B cell (primary cell): Measurements from ENCODE around the gene MT1B. TPM values are rescaled to one million over a fixed set of nuclear protein-coding genes. Genes with fewer than 3 reads are reported as not detected.

Experiments used
- ATAC-seq: fragments of 200-7000 bp; cut with Tn5 transposase; one replicate; pipeline ENCODE4 v1.10.0; 2021; ENCODE audit warnings: low read depth, mild to moderate bottlenecking, moderate number of reproducible peaks, moderate library complexity
- CTCF ChIA-PET: fragments of 350-600 bp; sonication (Branson Sonifier 250); formaldehyde crosslinking; loops from one replicate; lab custom pipeline; 2021; ENCODE audit warnings: antibody characterized with exemption, inconsistent platforms; lab: Charles Lee
- POLR2A ChIA-PET: fragments of 350-600 bp; sonication (Branson Sonifier 250); formaldehyde crosslinking; loops from one replicate; lab custom pipeline; 2021; ENCODE audit warnings: antibody characterized with exemption; lab: Charles Lee
- DNase-seq: peaks from one replicate; pipeline ENCODE4 v3.0.0; 2013
- H2AFZ ChIP-seq: 2 replicates; pipeline ENCODE4 v1.6.1; 2012; ENCODE audit warnings: mild to moderate bottlenecking, low read depth, low read length; ENCODE audit not compliant: insufficient read depth, poor library complexity, severe bottlenecking
- H3K27ac ChIP-seq, 2 donors: 1 replicate in 1 of 2; 2 replicates in 1 of 2; pipeline ENCODE4 v1.5.1; 2012 to 2013; ENCODE audit warnings: low read length in 2 of 2, mild to moderate bottlenecking in 2 of 2, moderate library complexity in 1 of 2
- H3K27me3 ChIP-seq, 4 experiments: fragments of 200-600 bp in 1 of 4; sonication (generic) in 1 of 4; replicated peaks in 1 of 4; 1 replicate in 2 of 4; 2 replicates in 2 of 4; pipeline versions ENCODE4 v1.6.1 to v1.7.0; 2013 to 2016; ENCODE audit warnings: low read length in 3 of 4, mild to moderate bottlenecking in 2 of 4, mixed read lengths in 1 of 4, moderate library complexity in 1 of 4; ENCODE audit not compliant: insufficient read depth in 4 of 4, control insufficient read depth in 3 of 4; ENCODE audit errors: control extremely low read depth in 1 of 4
- H3K36me3 ChIP-seq, 2 experiments: replicated peaks in 1 of 2; 1 replicate in 1 of 2; 2 replicates in 1 of 2; pipeline versions ENCODE4 v1.6.1 to v1.7.1; 2013; ENCODE audit warnings: low read length in 1 of 2; ENCODE audit not compliant: insufficient read depth in 2 of 2, control insufficient read depth in 1 of 2; ENCODE audit errors: control extremely low read depth in 1 of 2, extremely low read depth in 1 of 2
- H3K4me1 ChIP-seq, 2 donors: fragments of 200-600 bp in 1 of 2; sonication (generic) in 1 of 2; 1 replicate in 1 of 2; 2 replicates in 1 of 2; pipeline versions ENCODE4 v1.5.1 to v1.6.1; 2013 to 2017; ENCODE audit warnings: low read length in 2 of 2; ENCODE audit not compliant: control insufficient read depth in 2 of 2, insufficient read depth in 2 of 2
- H3K4me2 ChIP-seq: replicated peaks from 2 replicates; pipeline ENCODE3; 2012; ENCODE audit warnings: mild to moderate bottlenecking, low read depth, low read length; ENCODE audit not compliant: poor library complexity, severe bottlenecking
- H3K4me3 ChIP-seq, 5 experiments: fragments of 200-600 bp in 1 of 5; sonication (generic) in 1 of 5; 1 replicate in 3 of 5; 2 replicates in 2 of 5; pipeline versions ENCODE4 v1.5.1 to v1.7.0; 2011 to 2016; ENCODE audit warnings: low read length in 4 of 5, mild to moderate bottlenecking in 4 of 5, low read depth in 2 of 5, control low read depth in 1 of 5, moderate library complexity in 1 of 5; ENCODE audit not compliant: insufficient read depth in 1 of 5; ENCODE audit errors: control extremely low read depth in 1 of 5, extremely low read depth in 1 of 5
- H3K79me2 ChIP-seq: fragments of 200-600 bp; sonication (generic); one replicate; pipeline ENCODE4 v1.6.0; 2016; ENCODE audit warnings: low read length; ENCODE audit not compliant: control insufficient read depth, insufficient read depth
- H3K9ac ChIP-seq: fragments of 200-600 bp; sonication (generic); 2 replicates; pipeline ENCODE4 v1.6.1; 2017; ENCODE audit warnings: mild to moderate bottlenecking, low read length, moderate library complexity
- H3K9me3 ChIP-seq, 3 donors: one replicate each; pipeline versions ENCODE4 v1.6.1 to v1.7.1; 2013; ENCODE audit warnings: low read length in 2 of 3; ENCODE audit not compliant: control insufficient read depth in 2 of 3, insufficient read depth in 1 of 3; ENCODE audit errors: control extremely low read depth in 1 of 3
- H4K20me1 ChIP-seq: 2 replicates; pipeline ENCODE4 v1.6.0; 2012; ENCODE audit warnings: mild to moderate bottlenecking, low read length; ENCODE audit not compliant: insufficient read depth, control insufficient read depth, poor library complexity, severe bottlenecking
- H3K27ac Mint-ChIP-seq: one replicate; pipeline ENCODE4 v1.8.0; 2021; ENCODE audit warnings: mixed read lengths
- H3K27me3 Mint-ChIP-seq: one replicate; pipeline ENCODE4 v1.8.0; 2021; ENCODE audit warnings: mixed read lengths
- H3K4me1 Mint-ChIP-seq: one replicate; pipeline ENCODE4 v1.8.0; 2021; ENCODE audit warnings: mixed read lengths
- H3K4me3 Mint-ChIP-seq: one replicate; pipeline ENCODE4 v1.8.0; 2021; ENCODE audit warnings: mixed read lengths
- H3K9me3 Mint-ChIP-seq: one replicate; pipeline ENCODE4 v1.8.0; 2022; ENCODE audit warnings: mixed read lengths; ENCODE audit not compliant: insufficient read depth
- EZH2 ChIP-seq: IDR thresholded peaks from 2 replicates; pipeline ENCODE4 v1.6.1; 2012; ENCODE audit warnings: borderline replicate concordance, low read depth, mild to moderate bottlenecking, moderate library complexity, low read length; ENCODE audit not compliant: insufficient read depth, poor library complexity, severe bottlenecking
- WGBS: methylation state at CpG from one replicate; pipeline ENCODE4 v1.1.5; 2013; ENCODE audit warnings: missing lambda C conversion rate; ENCODE audit not compliant: insufficient coverage; 5-methylcytosine and 5-hydroxymethylcytosine counted together
- intact Hi-C: fragments of 100-400 bp; cut with micrococcal nuclease; formaldehyde crosslinking; loops from one replicate; pipeline ENCODE4 v1.10.0; 2022
- polyA plus RNA-seq: library from polyadenylated mRNA; depleted of rRNA; stranded (reverse); fragments of >200 nt; gene quantifications from 2 replicates; pipeline ENCODE4 v1.2.3, GENCODE V29; 2012
- total RNA-seq, 2 donors: library from RNA; stranded (reverse); fragments of 120-200 nt in 1 of 2; gene quantifications; 1 replicate in 1 of 2; 2 replicates in 1 of 2; pipeline versions ENCODE4 v1.2.3 to v1.2.4, GENCODE V29; 2013 to 2022
- TF ChIP-seq, protein P1 (sequence below): fragments of 200-600 bp; IDR thresholded peaks from one replicate; pipeline ENCODE4 v1.8.0; 2022; ENCODE audit warnings: antibody characterized with exemption, mild to moderate bottlenecking

MT1B gene
- total and polyA plus RNA-seq, 2 donors (not counting 1 experiment from before 2014, with no cell fraction given) = not detected

DNA sequence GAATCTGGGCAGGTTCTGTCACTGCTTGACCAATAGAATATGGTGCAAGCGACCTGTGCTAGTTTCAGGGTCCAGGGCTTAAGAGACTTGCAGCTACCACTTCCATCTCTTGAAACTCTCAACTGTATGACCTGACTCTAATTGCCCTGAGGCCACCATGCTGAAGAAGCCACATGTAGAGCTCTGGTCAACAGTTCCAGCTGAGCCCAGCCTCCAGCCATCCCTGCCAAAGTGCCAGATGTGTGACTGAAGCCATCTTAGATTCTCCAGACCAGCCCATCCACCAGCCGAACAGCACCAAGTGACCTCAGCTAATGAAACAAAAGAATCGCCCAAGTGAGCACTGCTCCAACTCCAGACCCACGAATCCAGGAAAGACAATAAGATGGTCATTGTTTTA, 46.7 kb upstream of the MT1B start:
- no peak overlapping the region for H3K4me3 Mint-ChIP-seq
- H3K27me3 ChIP-seq = peaks cover 0 to 11% (median 3%) of the 10 kb centered on the region in 4 experiments
- no peaks in the 10 kb centered on the region for H3K9me3 ChIP-seq
- ChIA-PET CTCF (interaction anchor here (0.6 to 2.0 kb wide), 5 partner anchors 26 to 1493 kb away, joined by 3 to 17 read pairs (median 4); no protein-coding TSS in a partner anchor), POLR2A (no interaction called here)
- H3K4me1 ChIP-seq = peaks cover 12 to 28% of the 10 kb centered on the region in 2 donors
- no peaks in the 10 kb centered on the region for H3K36me3 ChIP-seq
- no peak overlapping the region for H2AFZ ChIP-seq
- no peak for TF ChIP-seq EZH2
- TF ChIP-seq, protein P1, sequence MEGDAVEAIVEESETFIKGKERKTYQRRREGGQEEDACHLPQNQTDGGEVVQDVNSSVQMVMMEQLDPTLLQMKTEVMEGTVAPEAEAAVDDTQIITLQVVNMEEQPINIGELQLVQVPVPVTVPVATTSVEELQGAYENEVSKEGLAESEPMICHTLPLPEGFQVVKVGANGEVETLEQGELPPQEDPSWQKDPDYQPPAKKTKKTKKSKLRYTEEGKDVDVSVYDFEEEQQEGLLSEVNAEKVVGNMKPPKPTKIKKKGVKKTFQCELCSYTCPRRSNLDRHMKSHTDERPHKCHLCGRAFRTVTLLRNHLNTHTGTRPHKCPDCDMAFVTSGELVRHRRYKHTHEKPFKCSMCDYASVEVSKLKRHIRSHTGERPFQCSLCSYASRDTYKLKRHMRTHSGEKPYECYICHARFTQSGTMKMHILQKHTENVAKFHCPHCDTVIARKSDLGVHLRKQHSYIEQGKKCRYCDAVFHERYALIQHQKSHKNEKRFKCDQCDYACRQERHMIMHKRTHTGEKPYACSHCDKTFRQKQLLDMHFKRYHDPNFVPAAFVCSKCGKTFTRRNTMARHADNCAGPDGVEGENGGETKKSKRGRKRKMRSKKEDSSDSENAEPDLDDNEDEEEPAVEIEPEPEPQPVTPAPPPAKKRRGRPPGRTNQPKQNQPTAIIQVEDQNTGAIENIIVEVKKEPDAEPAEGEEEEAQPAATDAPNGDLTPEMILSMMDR = no peak
- no peak overlapping the region for H3K4me3 ChIP-seq
- ATAC-seq = no peak
- no peak overlapping the region for H3K9ac ChIP-seq
- H3K4me2 ChIP-seq = no peak overlapping the region
- DNase-seq = no peak
- no peak overlapping the region for H3K27ac Mint-ChIP-seq
- H3K27me3 Mint-ChIP-seq = peaks cover 19% of the 10 kb centered on the region
- no peak overlapping the region for H3K27ac ChIP-seq
- H3K4me1 Mint-ChIP-seq = peaks cover 24% of the 10 kb centered on the region
- H3K79me2 ChIP-seq = no peaks in the 10 kb centered on the region
- 100% methylated on average over 4 of the region's 4 CpGs for WGBS
- no peaks in the 10 kb centered on the region for H3K9me3 Mint-ChIP-seq
- H4K20me1 ChIP-seq = no peaks in the 10 kb centered on the region
- intact Hi-C loops = loop anchor here (10.0 kb wide), 1 partner anchor 310 kb away; no protein-coding TSS in a partner anchor

DNA sequence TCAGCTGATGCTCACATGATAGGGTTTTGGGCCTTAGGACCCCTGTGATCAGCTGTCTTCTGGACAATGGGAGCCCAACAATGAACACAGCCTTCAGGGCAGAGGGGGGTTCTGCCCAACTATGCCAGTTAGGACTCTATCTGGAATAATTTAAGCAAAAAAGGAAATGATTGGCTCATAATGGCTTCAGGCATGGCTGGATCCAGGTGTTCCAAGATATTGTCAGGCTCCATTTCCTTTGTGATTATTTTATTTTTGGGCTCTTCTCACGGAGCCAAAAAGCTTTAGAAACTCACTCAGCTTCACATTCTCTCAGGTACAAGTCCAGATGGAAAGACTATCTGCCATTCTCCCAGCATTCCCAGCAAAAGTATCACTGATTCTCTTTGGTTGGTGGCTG, 46.2 kb upstream of the MT1B start:
- Histone ChIP-seq H3K9ac (no peak overlapping the region), H3K36me3 (no peaks in the 10 kb centered on the region), H3K9me3 (no peaks in the 10 kb centered on the region), H2AFZ (no peak overlapping the region), H3K4me1 (peaks cover 17 to 34% of the 10 kb centered on the region in 2 donors), H3K79me2 (no peaks in the 10 kb centered on the region), H3K4me3 (no peak overlapping the region), H3K27ac (no peak overlapping the region), H4K20me1 (no peaks in the 10 kb centered on the region), H3K27me3 (peaks cover 0 to 11% (median 3%) of the 10 kb centered on the region in 4 experiments), H3K4me2 (no peak overlapping the region)
- no CpG with 5 or more reads among the region's 1 CpG for WGBS
- ATAC-seq (no peak), DNase-seq (no peak)
- TF ChIP-seq EZH2 = no peak
- TF ChIP-seq, protein P1 = no peak
- no peak overlapping the region for H3K4me3 Mint-ChIP-seq
- H3K27me3 Mint-ChIP-seq = peaks cover 14% of the 10 kb centered on the region
- intact Hi-C loops = loop anchor here (10.0 kb wide), 1 partner anchor 309 kb away; no protein-coding TSS in a partner anchor
- CTCF ChIA-PET = interaction anchor here (0.6 to 2.0 kb wide), 5 partner anchors 25 to 1492 kb away, joined by 3 to 17 read pairs (median 4); no protein-coding TSS in a partner anchor
- H3K27ac Mint-ChIP-seq = no peak overlapping the region
- POLR2A ChIA-PET = no interaction called here
- peaks cover 28% of the 10 kb centered on the region for H3K4me1 Mint-ChIP-seq
- H3K9me3 Mint-ChIP-seq = no peaks in the 10 kb centered on the region
